DMS 273 (cell line): ENCODE measurements around the gene CARD11.
"Not testable (repeated sequence)": the region's sequence is repeated elsewhere in the genome, so short reads cannot be mapped to it uniquely, and the experiment has no call there.

Experiments used
- DNase-seq: peaks from one replicate; lab custom pipeline; 2025; ENCODE audit not compliant: unreplicated experiment; lab: John Stamatoyannopoulos, UW

Gene CARD11

DNA sequence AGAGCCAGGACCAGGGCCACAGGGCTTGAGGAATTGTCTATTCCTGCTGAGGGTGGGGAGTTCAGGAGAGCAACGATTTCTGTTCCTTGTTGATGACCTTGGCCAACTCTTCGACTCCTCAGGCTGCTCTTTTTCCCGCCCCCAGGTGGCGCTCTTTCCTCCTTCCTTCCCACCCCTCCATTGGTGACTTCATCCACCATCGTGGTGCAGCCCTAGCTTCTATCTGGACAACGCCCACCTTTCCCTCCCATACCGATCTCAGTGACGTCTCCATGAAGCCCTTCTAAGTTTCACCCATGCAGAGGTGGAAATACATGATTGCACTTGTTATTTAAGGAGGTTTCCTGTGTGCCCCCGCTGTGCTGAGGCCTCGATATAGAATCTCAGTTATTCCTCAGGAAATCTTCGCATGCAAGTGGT, 22.1 kb upstream of the CARD11 start:
- peak; percentile 82 for DNase-seq

GRCh38 chr7:3064067-3064466, 20.4 kb upstream of the CARD11 start:
- no peak for DNase-seq

GRCh38 chr7:3063016-3063753, 19.5 kb upstream of the CARD11 start:
- DNase-seq: no peak

GRCh38 chr7:3057066-3057420, 13.4 kb upstream of the CARD11 start:
- no peak for DNase-seq

- no peak for DNase-seq
Measured at GRCh38 chr7:3056234-3057065, 12.8 kb upstream of the CARD11 start.

DNA sequence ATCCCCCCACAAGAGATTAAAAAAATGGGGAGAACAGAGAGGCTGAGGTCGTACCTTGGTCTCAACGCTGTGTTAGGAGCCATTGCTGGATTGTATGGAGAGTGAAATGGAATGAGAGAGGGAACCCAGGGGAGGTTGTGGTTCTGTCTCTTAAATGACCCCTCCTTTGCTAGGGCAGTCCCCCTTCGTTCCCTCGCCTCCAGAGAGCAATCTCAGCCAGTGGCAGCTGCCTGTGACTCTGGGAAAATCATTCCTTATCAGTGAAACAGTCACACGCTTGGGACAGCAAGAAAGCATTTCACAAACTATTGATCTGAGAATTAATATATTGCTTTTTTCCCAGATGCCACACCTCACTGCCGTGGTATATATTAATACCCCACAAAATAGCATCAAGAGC, 12.0 kb upstream of the CARD11 start:
- DNase-seq: no peak

DNA sequence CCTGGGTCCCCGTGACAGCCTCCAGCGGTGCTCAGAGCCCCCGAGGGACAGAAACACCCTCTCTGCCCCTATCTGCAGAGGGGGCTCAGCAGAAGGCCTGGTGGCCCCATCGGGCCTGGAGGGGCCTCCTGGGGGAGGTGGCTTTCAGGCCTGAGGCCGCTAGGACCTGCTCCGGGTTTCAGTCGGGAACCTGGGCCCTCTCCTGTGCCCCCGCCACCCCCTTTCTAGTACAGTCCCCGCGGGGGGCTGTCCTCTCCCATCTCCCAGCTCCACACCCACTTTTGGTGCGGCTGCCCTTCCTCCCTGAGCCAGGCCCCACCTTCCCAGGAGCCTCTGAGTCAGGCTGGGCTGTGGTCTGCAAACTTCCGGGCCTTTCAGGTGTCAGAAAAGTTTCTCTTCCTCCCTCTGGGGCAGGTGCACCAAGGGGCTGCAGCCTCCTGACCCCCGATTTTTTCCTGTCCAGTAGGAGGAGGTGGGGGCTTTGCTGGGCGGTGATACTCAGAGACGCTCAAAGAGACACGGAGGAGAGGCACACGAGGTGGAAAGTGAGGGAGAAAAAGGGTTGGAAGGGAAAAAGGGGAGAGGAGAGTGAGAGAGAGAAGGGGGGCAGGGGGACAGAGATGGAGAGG, 692 bp downstream of the CARD11 start:
- DNase-seq: no peak

GRCh38 chr7:3041986-3042675, 1.5 kb downstream of the CARD11 start:
- DNase-seq: no peak

DNA sequence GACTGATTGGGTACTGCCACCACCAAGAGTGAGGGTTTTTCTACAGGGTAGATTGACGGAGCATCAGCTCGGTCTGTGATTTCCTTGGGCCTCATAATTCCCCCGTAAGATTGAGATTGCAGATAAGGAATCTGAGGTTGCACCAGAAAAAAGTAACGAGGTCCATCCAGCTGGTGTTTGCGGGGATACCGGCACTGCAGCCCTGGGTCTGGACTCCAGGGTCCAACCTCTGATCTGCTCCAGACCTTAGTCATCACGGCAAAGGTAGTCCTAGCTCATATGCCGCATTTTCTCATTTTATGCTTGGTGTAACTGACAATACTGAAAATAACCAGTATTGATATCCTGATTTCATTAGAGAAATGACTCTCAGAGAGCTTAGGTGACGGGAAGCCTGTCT, 3.9 kb downstream of the CARD11 start:
- no peak for DNase-seq

GRCh38 chr7:3038011-3038410, 5.7 kb downstream of the CARD11 start:
- not testable (repeated sequence) for DNase-seq

DNA sequence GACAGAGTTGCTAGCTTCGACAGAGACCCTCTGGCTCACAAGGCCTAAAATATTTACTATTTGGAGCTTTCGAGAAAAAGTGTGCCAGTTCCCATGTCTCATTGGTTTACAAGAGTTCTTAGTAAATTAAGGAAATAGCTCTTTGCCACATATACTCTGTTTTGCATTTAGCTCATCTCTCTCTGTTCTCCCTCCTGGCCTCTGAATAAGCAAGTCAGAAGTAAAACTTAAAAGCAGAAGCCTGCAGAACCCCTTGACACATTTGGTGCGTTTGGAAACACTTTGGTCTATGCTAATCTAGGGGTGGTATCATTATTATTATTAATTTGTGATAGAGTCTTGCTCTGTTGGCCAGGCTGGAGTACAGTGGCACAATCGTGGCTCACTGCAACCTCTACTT, 6.4 kb downstream of the CARD11 start:
- DNase-seq: no peak

DNA sequence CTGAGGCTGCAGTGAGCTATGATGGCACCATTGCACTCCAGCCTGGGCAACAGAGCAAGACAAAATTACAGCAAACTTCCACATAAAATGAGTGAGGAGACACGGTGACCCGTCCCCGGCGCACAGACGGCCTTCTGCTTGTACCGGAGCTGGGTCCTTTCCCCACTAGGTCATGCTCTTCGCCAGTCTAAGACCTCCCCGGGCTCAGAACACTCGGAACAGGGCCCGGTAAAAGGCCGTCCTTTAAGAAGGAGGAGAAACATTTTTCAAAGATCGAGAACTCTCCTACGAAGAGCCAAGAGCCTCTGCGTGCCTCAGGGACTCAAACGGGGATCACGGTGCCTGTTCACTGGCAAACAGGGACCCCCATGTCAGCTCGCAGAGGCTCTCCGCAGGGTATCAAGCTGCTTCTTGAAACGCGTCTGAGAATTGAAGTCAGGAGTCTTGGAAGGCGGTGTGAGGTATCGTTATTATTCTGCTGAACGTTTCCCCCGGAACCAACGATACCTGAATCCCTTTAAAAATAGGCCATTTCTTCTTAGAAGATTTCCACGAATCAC, 9.0 kb downstream of the CARD11 start:
- no peak for DNase-seq

DNA sequence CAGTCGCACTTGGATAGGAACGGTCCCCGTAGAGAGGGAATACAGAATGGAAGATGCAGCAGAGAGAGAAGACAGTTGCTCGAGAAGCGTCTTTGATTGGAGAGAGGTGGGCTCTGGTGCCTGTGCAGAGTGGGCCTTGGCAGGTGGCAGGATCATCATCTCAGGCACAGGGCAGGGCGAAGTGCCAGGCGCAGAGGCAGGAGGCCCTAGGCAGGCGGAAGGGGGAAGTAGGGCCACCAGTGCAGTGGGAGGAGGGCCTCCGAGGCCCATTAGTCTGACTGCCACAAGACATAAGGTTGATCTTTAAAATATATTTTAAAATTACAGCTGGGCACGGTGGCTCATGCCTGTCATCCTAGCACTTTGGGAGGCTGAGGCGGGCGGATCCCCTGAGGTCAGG, 10.1 kb downstream of the CARD11 start:
- DNase-seq: peak; percentile 53

DNA sequence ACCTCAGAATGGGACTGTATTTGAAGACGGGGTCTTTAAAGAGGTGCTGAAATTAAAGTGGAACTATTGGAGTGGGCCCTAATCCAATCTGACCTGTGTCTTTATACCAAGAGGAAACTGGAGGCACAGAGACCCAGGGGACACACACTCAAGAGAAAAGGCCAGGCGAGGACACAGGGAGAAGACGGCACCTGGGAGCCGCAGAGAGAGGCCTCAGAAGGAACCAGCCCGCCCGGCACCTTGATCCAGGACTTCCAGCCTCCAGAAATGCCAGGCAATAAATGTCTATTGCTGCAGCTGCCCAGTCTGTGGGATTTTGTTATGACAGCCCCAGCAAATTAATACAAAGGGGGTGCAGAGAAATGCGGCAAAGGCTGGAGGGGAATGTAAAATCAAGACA, 10.5 kb downstream of the CARD11 start:
- DNase-seq: no peak

DNA sequence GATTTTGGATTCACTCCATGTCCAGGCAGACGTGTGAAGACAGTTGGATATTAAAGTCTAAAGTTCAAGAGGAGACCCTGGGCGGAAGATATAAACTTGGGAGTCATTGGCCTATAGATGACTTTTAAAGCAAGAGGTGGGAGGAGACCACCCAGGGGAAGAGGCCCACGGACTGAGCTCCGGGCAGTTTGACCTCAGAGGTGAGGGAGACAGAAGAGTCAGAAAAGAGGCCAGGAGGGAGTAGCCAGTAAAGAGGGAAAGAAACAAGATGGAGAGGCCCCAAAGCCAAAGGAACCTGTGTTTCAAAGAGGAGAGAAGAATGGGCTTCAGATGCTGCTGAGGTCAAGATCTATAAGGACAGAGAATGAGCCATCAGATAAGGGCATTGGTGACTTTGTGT, 11.4 kb downstream of the CARD11 start:
- DNase-seq: no peak

DNA sequence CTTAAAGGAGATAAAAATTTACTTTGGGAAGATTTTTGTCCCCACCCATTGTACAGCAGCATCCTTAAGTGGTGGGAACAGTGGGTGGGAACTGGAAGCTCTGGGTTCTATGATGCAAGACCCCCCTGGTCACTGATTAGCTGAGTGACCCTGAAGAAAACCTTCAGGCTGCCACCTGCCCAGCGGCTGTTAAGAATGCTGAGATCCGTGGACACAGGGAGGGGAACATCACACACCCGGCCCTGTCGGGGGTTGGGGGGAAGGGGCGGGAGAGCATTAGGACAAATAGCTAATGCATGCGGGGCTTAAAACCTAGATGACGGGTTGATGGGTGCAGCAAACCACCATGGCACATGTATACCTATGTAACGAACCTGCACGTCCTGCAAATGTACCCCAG, 14.5 kb downstream of the CARD11 start:
- no peak for DNase-seq

- DNase-seq: peak; percentile 64
Measured at GRCh38 chr7:3028758-3029093, 14.9 kb downstream of the CARD11 start.

GRCh38 chr7:3028071-3028757, 15.5 kb downstream of the CARD11 start:
- DNase-seq: peak; percentile 30

DNA sequence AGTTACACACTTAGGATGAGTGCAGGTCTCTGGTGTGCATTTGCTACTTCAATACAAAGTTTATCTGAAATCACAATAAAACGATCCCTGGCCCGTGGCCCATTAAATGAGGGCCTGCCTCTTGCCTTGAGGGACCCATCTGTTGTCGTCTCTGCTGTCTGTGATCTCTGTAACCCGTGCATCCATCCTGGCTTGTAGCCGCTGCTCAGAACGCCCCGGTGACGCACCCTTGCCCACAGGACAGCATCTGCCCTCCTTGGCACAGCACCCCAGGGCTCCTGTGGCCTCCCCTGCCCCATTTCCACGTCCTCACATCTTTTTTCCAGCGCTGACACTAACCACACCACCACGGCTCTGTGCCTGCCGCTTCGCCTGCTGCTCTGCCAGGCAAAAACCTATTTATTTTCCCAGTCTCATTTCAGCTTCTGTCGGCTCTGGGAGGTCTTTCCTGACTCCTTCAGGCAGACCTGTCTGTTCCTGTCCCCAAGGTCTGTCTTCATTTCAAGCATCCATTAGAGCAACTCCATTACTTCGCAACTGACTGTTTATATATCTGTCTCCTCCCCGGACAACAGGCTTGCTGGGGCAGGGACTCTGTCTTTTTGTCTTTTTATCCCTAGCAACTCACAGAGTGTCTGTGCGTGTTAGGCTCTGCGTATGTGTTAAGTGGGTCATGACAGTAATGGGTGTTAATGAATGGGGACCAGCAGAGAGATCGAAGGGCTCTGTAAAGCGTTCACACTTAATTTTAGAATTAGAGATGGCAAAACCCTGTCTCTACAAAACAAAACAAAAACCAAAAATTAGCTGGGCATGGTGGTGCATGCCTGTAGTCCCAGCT, 16.4 kb downstream of the CARD11 start:
- DNase-seq: peak; percentile 87

- DNase-seq: no peak
Measured at GRCh38 chr7:3025616-3026015, 18.1 kb downstream of the CARD11 start.
